Stimulated activated naive CD8-positive, alpha-beta T cell treated with anti-CD3 and anti-CD28 coated beads, Interleukin-15, Interleukin-2, amounts not matched to agents 100 U/mL and 50 U/mL, for 24 hours (primary cell): ENCODE measurements around the gene HAUS7.

Source experiments
- ATAC-seq: fragments of 150-1000 bp; cut with Tn5 transposase; one replicate; pipeline ENCODE4 v1.10.0; 2021
- DNase-seq: peaks from one replicate; pipeline ENCODE4 v3.0.0; 2021

Gene HAUS7

DNA sequence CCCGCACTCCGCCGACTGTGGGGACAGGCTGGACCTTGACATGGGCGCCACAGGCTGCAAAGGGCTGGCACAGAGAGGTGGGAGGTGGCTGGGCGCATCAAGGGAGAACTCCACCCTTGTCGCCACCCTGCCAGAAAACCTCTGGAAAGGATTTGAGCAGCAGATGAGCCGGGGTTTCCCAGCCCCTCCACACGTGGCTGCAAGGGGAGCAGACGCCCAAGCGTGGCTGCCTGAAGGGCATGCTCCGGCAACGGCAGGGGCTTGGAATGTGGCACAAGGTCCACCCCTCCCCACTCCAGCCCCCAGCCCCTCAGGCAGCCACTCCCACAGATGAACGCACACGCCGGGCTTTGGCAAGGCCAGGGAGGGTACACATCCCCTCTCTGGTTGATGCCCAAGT, 29.0 kb upstream of the HAUS7 start:
- DNase-seq (no peak), ATAC-seq (no peak)

DNA sequence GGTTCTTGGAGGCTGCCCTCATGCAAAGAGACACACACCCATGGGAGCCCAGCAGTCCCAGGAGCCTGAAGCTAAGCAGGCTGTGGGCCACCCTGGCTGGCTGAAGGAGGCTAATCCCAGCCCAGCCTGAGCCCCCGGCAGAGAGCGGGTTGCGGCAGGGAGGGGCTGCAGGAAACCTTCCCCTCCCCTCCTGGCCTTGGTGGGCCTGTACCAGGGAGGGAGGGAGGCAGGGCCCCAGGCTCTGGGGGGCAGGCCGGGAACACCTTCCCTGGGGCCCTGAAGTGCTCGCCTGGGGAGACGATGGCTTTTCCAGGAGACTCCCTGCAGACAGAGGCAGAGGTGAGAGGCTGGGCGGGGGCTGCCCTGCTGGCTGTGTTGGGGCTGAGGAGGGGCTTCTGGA, 28.1 kb upstream of the HAUS7 start:
- ATAC-seq = no peak

DNA sequence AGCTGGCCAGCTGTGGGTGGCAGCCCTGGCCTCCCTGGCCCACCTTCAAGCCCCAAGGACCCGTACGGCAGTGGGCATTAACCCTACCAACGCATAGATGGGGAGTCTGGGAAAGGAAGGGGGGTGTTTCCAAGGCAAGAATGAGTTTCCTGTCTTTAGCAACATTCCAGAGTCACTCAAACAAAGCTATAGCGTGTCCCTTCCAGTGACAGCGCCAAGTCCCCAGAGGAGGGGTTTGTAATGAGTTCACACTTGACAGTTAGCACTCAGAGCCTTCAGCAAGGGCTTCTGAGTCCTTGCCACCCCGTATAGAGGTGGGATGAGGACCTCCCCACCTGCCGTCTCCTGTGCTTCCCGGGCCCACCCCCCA, 26.2 kb upstream of the HAUS7 start:
- ATAC-seq (no peak), DNase-seq (no peak)

More for the DNA sequence above, 28.1 kb upstream of the HAUS7 start:
- DNase-seq = no peak

DNA sequence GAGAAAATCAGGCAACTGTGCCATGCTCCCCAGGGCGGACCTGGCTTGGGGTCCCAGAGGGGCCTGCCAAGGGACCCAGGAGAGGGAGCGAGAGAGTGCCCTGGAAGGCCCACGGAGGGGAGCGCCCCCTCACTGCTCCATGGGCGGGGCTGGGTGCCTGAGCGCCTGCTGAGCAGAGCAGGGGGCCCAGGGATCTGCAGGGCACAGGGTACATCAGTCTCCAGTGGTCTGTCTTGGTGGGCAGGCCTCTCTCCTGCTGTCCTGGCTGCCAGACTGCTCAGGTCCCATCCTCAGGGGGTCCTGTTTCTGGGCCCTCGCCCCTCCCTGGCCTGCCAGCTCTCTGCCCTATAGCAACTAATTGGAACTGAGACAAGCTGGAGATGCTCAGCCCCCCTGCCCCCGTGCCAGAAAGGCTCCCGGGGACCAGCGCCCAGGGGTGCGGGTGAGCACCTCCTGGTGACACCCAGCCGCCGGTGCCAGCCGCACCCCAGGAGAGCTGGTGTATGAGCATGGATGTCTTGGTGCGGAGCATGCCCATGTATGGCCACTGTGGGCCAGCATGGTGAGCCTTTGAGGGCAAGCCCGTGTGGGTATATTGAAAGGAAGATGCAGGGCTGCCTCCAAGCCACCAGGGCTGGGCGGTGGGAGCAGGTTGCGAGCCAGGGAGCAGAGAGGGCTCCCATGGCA, 25.7 kb upstream of the HAUS7 start:
- ATAC-seq = no peak

DNA sequence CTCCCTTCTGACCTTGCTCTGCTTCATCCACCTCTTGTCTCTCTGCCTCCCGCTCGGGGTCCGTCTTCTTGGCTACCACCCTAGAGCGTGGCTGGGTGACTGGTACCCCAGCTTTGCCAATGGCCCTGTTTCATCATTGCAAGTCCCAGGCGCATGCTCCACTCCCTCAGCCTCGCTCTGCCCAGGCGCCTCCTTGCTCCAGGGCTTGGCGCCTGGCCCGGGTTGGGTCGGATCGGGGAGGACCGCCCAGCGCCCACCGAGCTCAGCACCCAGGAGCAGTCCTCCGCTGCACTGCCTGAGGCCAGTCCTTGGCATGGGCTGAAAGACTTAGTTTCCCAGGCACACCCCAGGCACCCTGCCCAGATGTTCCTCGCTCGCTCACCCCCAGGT, 25.0 kb upstream of the HAUS7 start:
- ATAC-seq (no peak), DNase-seq (no peak)

More for the DNA sequence above, 25.7 kb upstream of the HAUS7 start:
- no peak for DNase-seq

DNA sequence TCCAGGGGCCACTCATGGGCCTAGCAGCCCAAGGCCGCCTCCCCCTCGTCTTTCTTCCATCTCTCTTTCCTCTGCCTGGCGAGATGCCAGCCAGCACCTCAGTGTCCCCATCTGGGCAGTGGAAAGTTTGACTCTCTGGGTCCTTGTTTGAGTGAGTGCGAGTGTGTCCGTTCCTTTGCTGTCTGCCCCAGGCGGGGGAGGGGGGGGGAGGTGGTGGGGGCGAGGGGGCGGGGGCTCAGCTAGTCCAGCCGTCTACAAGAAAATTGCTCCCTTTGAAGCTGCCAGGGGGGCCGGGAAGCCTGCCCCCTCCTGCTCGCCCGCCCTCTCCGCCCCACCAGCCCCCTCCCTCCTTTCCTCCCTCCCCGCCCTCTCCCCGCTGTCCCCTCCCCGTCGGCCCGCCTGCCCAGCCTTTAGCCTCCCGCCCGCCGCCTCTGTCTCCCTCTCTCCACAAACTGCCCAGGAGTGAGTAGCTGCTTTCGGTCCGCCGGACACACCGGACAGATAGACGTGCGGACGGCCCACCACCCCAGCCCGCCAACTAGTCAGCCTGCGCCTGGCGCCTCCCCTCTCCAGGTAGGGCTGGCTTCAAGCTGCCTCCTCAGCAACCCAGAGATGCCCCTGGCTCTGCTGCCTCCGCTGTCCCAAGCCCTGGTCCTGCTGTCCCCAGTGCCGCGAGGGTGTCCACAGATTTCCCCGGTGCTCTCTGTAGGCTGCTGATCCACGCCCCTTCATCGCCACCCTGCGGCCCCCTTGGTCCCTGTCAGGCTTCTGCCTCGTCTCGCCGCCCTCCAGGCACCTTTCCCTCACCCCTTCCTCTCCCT, 24.4 kb upstream of the HAUS7 start, which contains the start of gene BGN:
TSS of gene BGN (plus strand) at position 440 of the 821 bp plus-strand sequence. CDS start 9,652 bp downstream, outside the sequence.
- peak; percentile 7 for DNase-seq

DNA sequence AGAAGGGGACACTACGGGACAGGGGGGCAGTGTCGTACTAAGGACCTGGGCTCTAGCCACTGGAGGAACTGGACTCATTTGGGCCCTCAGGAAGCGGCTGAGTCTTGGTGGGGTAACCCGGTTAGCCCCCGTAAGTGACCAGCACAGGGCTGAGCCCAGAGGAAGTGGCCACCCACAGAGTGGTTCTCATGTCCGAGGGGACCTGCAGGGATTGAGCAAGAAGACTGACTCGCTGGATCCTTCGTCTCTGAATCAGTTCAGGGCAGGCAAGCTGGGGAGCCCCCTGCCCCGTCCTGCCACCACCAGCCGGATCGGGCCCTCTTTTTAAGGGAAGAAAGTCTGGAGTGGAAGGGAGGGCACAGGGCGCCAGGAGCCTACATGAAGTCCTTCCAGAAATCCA, 23.7 kb upstream of the HAUS7 start:
- no peak for DNase-seq
- ATAC-seq = no peak

More for the DNA sequence above, 24.4 kb upstream of the HAUS7 start, which contains the start of gene BGN:
- ATAC-seq = no peak

DNA sequence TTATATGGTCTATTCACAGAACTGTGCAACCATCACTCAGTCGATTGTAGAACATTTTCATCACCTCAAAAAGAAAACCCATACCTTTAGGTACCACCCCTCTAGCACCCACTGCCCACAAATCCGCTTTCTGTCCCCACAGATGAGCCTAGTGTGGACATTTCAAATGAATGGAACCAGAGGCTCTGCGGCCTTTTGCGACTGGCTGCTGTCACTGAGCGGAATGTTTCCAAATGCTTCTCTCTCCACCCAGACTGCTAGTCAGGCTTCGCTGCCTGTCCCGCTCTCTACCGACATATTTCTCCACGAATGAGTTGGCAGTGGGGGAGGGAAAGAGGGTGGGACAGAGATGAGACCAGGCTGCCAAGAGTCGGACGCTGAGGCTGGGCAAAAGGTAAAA, 22.7 kb upstream of the HAUS7 start:
- ATAC-seq = no peak
- DNase-seq = no peak

DNA sequence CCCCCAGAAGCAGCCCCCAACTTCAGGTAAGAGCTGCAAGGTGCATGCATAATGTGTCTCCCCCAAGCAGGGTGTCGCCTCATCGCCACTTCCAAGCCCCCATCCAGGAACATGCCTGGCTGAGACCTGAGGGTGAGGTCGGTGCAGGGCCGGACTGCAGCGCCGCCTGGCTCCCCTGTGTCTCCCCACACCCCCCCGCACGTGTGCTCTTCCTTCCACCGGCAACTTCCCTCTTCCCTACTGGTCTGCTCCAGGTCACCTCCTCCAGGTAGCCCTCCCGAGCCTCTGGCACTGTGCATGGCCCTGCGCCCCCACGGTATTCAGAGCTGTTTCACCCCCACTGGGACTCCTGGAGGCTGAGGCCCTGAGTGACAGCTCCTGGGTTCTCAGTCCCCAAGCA, 22.2 kb upstream of the HAUS7 start:
- no peak for DNase-seq

DNA sequence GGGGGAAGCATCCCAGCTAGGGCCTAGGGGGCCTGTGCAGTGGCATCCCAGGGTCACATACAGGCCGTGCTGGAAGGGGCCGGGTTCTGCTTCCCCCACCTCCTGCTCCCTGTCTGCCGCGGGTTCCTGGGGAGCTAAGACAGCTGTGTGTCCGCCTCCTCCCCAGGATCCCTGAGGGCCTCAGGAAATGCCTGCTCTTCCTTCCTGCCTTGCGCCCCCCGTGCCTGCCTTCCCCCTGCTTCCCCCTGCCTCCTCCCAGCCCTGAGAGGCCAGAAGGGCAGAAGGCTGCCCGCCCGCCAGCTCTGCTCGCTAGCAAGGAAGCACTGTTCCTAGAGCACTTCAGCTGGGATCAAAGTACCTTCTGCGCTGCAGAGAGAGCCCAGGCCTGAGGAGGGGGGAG, 21.5 kb upstream of the HAUS7 start:
- no peak for DNase-seq
- no peak for ATAC-seq

More for the DNA sequence above, 22.2 kb upstream of the HAUS7 start:
- ATAC-seq = no peak

DNA sequence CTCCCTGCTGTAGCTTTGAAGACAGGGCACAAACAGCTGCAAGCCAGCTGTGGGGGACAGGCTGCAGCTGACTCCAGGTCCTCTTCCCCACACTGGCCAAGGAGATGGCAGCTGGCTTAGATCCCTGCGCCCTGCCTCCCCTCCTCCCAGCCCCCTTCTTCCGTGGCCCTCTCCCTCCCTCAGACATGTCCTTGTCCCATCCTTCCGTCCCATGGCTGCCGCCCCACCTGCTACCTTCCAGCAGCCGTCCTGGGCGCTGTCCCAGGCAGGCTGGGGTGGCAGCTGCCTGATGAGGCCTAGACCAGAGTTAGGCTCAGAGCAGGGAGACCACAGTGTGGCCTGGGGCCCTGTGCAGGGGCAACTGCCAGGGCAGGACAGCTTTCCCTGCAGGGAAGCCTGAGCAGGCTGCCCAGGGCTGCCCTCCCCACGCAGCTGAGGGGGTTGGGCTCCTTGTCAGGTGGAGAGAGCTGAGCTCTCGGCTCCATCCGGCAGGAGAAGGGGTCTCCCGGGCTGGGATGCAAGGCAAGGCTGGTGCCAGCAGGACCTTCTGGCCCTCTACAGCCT, 21.1 kb upstream of the HAUS7 start:
- no peak for DNase-seq
- no peak for ATAC-seq

DNA sequence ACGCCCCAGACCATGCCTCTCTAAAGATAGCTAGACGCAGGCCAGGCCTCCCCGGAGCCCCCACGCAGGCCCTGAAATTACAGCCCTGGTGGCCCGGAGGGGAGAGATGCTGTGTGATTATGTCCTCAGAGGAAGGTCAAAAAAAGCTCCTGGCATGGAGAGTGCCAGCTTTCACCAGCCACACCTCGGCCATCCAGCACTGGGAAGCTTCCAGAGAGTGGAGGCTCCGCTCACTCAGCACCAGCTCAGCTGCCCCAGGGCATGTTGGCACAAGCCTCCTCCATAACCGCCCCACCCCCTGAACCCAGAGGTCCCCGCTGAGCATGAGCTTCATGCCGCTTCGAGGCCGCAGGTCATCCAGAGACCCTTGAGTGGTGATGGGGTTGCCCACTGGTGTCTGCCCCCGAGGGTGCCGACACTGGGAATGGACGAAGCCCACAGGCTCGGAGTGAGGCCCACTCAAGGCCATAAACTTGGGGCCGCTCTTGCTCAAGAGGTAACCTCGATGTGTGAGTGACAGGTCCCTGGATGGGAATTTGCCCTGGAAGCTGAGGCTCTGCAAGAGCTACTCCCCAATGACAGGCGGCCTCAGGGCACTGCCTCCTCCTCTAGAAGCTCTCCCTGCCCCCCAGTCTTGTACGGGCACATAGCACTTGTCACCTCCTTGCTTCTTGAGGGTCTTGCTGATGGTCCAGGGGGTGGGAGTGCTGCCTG, 20.0 kb upstream of the HAUS7 start:
- ATAC-seq = no peak

DNA sequence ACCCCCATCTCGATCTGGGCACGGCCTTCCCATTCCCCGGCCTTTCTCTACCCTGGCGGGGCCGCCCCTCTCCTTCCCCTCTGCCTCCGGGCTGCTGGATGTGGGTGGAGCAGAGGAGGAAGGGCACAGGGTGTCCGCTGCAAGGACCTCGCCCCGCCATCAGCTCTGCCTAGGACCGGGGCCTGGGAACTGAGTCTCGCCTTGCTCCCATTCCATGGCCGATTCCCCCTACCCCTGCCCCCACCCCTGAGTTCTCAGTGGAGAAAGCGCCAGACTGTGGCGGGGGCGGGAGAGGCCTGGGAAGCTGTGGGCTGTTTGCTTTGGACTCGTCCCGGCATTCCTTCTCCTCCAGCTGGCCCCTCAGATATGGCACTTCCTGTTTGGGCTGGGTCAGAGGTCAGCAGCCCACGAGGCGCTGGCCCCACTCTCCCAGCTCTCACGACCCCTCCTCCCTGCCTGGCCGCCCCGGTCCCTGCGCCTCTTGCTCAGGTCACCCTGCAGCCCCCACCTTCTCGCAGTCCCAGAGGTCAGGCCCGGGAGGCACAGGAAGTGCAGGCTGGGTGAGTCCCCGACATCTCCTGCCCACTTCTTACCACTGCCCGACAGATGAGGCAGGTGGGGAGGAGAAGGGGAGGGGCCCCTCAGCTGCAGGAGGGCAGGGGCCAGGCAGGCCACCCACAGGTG, 18.0 kb upstream of the HAUS7 start:
- ATAC-seq (no peak), DNase-seq (no peak)

More for the DNA sequence above, 20.0 kb upstream of the HAUS7 start:
- no peak for DNase-seq

DNA sequence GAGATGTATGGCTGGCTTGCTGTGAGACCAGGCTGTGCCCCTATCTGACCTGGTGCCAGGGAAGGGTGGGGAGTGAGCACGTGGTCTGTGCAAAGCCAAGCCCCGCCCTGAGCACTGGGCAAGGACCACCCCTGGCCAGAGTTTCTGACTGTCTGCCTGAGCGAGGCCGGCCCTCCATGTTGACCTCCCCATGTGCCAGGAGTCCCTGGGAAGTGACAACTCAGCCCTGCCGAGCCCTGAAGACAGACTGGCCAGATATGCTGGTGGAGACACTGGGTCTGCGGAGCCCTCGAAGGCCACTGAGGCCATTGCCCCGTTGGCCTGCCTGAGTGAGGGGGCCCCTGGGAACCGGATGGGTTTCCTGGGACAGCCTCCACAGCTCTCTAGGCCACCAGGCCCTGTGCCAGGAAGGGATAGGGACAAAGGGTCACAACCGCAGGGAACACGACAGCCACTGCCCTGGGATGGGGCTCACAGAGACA, 17.3 kb upstream of the HAUS7 start:
- DNase-seq = no peak
- ATAC-seq = no peak

DNA sequence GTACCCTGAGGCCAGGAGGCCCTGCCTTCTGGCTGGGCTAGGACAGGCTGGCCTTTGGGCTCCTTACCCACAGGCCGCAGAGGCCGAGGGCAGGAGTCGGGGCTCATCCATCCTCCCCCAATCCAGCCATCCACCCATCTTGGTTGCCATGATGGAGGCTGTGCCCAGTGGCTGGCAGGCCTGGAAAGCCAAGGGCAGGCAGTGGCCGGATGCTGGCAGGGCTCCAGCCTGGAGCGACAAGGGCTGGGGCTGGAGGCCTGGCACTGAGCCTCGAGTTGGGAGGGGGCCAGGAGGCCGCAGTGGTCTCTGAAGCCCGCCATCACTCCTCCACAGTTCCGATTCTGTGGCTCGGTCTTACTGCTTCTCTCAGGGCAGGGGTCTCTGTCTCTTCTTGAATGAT, 15.8 kb upstream of the HAUS7 start:
- DNase-seq (no peak), ATAC-seq (no peak)

DNA sequence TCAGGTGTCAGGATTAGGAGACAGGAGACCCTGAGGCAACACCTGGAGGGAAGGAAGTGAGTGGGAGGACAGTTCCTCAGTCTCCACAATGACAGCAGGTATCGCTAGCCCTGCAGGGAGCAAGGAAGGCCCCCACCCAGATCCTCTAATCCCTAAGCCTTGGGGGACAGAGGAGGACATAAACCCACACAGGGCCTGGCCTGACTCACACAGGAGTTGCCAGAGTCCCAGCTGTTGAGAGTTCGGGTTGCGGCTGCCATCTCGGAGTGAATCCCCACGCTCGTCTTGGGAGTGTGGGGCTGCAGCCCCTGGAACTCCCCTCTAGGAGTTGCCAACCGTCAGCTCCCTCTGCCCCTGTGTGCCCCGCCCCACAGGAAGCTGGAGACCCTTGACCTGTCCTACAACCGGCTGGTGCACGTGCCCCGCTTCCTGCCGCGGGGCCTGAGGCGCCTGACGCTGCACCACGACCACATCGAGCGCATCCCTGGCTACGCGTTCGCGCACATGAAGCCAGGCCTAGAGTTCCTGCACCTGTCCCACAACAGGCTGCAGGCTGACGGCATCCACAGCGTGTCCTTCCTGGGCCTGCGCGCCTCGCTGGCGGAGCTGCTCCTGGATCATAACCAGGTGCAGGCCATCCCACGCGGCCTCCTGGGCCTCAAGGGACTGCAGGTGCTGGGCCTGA, 15.2 kb upstream of the HAUS7 start:
- ATAC-seq (no peak), DNase-seq (no peak)

DNA sequence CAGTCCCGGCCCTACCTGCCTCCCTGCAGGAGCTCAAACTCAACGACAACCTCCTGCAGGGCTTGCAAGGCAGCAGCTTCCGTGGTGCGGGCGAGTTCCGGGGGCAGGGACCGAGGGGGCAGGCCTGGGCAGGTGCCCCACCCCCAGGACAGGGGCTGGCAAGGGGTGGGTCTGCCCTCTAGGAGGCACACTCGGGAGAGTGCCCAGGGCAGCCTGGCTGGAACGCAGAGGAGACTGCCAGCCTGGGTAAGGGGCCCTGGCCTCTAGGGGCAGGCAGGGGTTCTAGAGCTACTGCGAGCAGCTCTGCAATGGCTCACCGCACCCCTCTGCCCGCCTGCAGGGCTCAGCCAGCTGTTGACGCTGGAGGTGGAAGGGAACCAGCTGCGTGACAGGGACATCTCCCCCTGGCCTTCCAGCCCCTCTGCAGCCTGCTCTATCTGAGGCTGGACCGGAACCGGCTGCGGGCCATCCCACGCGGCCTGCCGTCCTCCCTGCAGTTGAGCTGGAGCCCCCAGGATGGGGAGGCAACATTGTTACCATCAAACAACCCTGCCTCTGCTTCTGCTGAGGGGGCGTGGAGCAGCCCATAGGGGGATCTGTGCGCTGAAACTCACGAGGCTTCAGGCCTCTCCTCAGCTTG, 12.1 kb upstream of the HAUS7 start:
- DNase-seq = no peak
- no peak for ATAC-seq

DNA sequence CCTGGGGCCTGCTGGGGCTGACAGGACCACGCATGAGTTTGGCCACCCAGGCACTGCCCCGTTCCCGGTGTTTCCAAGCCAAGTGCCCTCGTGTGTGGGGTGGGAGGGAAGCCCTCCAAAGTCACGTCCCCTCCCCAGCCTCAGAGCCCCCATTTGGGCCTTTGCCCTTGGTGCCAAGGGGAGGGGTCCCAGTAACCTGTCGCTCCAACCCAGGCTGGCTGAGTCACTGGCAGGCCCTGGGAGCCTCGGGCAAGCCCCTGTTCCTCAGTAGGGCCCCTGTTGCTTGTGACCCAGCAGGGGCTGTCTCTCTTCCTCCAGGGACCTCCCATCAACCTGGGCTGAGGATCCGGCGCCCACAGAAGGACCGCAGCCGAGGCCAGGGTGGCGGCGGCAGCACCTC, 10.7 kb upstream of the HAUS7 start:
- no peak for DNase-seq
- ATAC-seq = no peak

DNA sequence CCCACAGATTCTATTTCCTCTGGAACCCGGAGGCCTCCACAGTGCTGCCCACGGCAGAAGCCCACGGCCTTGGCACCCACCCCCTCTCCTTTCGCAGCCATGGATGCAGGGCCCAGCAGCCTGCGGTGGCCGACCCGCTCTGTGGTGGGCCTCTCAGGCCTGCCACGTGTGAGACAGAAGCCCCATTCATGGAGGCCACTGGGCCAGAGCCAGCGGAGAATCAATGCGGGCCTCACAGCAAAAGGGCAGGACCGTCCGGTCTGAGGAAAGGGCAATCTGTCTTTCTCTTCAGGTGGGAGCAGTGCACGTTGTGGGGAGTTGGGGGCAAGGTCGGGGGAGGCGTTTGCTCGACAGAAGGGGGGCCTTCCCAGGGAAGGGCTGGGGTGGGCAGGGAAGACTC, 8.4 kb upstream of the HAUS7 start:
- ATAC-seq = no peak
- DNase-seq = no peak

DNA sequence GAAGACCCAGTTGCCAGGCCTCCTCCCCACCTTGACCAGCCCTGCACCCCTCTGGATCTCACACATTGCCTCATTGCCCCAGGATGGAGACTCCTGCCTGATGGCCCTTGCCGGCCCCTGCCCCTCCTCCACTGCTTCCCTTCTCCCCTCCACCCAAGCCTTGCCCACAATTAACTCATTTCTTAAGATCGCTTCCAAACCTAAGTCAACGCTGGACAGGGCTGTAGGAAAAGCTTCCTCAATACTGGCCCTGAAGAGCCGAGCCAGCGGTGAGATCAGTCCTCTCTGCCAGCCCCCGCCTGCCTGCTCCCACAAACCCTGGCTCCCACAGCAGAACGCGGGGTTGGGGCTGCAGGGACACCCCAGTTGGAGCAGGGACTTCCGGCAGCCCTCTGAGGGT, 7.5 kb upstream of the HAUS7 start:
- no peak for DNase-seq
- no peak for ATAC-seq

DNA sequence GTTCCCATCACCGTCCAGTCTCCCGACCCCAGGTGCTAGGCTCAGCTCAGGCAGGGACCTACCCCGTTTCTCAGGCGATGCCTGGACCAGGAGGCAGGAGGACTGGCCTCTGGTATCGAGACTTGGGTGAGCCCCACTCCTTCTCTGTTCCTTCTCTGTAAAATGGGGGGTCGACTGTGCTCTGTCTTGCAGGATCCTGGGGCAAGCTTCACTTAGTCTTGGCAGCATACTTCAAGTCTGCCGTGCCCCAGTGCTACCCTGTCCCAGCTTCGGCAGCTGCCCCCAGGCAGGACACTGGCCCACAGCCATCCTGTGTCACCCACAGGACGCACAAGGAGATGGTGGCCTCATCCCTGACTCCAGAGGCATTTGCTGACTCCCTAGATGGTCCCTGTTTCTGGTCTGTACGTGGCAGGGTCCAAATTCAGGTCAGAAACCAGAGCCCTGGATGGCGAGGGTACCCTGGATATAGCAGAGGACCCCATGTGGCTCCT, 7.0 kb upstream of the HAUS7 start:
- ATAC-seq (no peak), DNase-seq (no peak)
